K562 (cell line): ENCODE measurements around the gene GCGR. TPM values are rescaled to one million over a fixed set of nuclear protein-coding genes. Genes with fewer than 3 reads are reported as not detected.

Source experiments
- ATAC-seq: fragments of 200-7000 bp; cut with Tn5 transposase; 3 replicates; pipeline ENCODE4 v1.9.1; 2020; ENCODE audit warnings: moderate library complexity
- BruUV-seq: library from RNA; stranded (reverse); fragments of 400-500 nt; replicated peaks from 2 replicates; lab custom pipeline; 2021; lab: Mats Ljungman, UMichigan
- CTCF ChIA-PET: fragments of 300-600 bp; formaldehyde crosslinking; extraction: SDS; loops from one replicate; lab custom pipeline; 2021; ENCODE audit warnings: low intra/inter-chr PET ratio; lab: Yijun Ruan, JAX
- POLR2A ChIA-PET: fragments of 300-600, 350-650 bp; sonication (Branson Sonifier 250); formaldehyde crosslinking; extraction: SDS; loops from one replicate; lab custom pipeline; 2021; ENCODE audit warnings: antibody characterized with exemption, inconsistent platforms; lab: Yijun Ruan, JAX
- DNase-seq, 4 experiments: peaks; one replicate each; pipeline versions ENCODE4 v3.0.0 to v3.0.0-alpha.2; 2011 to 2018; ENCODE audit warnings: low spot score in 3 of 4, mixed read lengths in 3 of 4; ENCODE audit errors: extremely low read depth in 1 of 4
- FAIRE-seq: peaks from 2 replicates; lab custom pipeline; 2011; peaks lifted over from hg19 to GRCh38; lab: Jason Lieb, UNC
- H2AFZ ChIP-seq: 2 replicates; pipeline ENCODE4 v1.6.0; 2011; ENCODE audit warnings: low read depth, low read length, control low read depth, inconsistent platforms
- H3K27ac ChIP-seq: fragments of 200-600 bp; 3 replicates; pipeline ENCODE4 v1.8.0; 2011; ENCODE audit warnings: low read depth, mild to moderate bottlenecking, control low read depth, inconsistent platforms, low read length, moderate library complexity, mixed read lengths; ENCODE audit errors: extremely low read depth
- H3K27me3 ChIP-seq, 2 experiments: fragments of 300-600 bp in 1 of 2; 2 replicates in 1 of 2; 3 replicates in 1 of 2; pipeline versions ENCODE4 v1.6.0 to v1.8.0; 2011; ENCODE audit warnings: inconsistent platforms in 2 of 2, low read length in 2 of 2, mild to moderate bottlenecking in 1 of 2, mixed read lengths in 1 of 2, moderate library complexity in 1 of 2; ENCODE audit not compliant: control insufficient read depth in 2 of 2, insufficient read depth in 2 of 2
- H3K36me3 ChIP-seq: fragments of 300-600 bp; 3 replicates; pipeline ENCODE4 v1.8.0; 2011; ENCODE audit warnings: mild to moderate bottlenecking, low read length, inconsistent platforms; ENCODE audit not compliant: control insufficient read depth, insufficient read depth
- H3K4me1 ChIP-seq, 2 experiments: fragments of 200-600 bp in 1 of 2; replicated peaks in 1 of 2; 2 replicates in 1 of 2; 3 replicates in 1 of 2; pipeline versions ENCODE4 v1.5.1 to v1.8.0; 2011; ENCODE audit warnings: inconsistent platforms in 2 of 2, low read length in 2 of 2, mild to moderate bottlenecking in 1 of 2, mixed read lengths in 1 of 2, moderate library complexity in 1 of 2; ENCODE audit not compliant: control insufficient read depth in 2 of 2, insufficient read depth in 2 of 2
- H3K4me2 ChIP-seq: 2 replicates; pipeline ENCODE4 v1.6.1; 2011; ENCODE audit warnings: low read length, control low read depth, inconsistent platforms, mixed read lengths; ENCODE audit not compliant: insufficient read depth
- H3K4me3 ChIP-seq: fragments of 200-600 bp; sonication (generic), shearing (Covaris generic); 2 replicates; pipeline ENCODE4 v1.5.1; 2016; ENCODE audit warnings: control low read depth, inconsistent platforms
- H3K79me2 ChIP-seq: fragments of 200-600 bp; 3 replicates; pipeline ENCODE4 v1.8.0; 2011; ENCODE audit warnings: low read length, inconsistent platforms; ENCODE audit not compliant: control insufficient read depth, insufficient read depth
- H3K9ac ChIP-seq, 2 experiments: 2 replicates each; pipeline versions ENCODE4 v1.6.0 to v1.6.1; 2011; ENCODE audit warnings: low read depth in 2 of 2, low read length in 2 of 2, control low read depth in 1 of 2, inconsistent platforms in 1 of 2, mild to moderate bottlenecking in 1 of 2, mixed read lengths in 1 of 2; ENCODE audit not compliant: insufficient read depth in 1 of 2
- H3K9me1 ChIP-seq: one replicate; pipeline ENCODE4 v1.6.0; 2011; ENCODE audit warnings: inconsistent platforms, mild to moderate bottlenecking, low read length, moderate library complexity; ENCODE audit not compliant: control insufficient read depth, insufficient read depth
- H3K9me3 ChIP-seq: replicated peaks from 2 replicates; pipeline ENCODE4 v1.5.1; 2011; ENCODE audit warnings: low read depth, low read length, inconsistent platforms; ENCODE audit not compliant: control insufficient read depth, insufficient read depth
- H4K20me1 ChIP-seq: replicated peaks from 2 replicates; pipeline ENCODE4 v1.6.1; 2011; ENCODE audit warnings: low read length, inconsistent platforms, mixed read lengths; ENCODE audit not compliant: control insufficient read depth, insufficient read depth
- NR2C1 ChIP-seq, 2 experiments: fragments of 450-650 bp; IDR thresholded peaks; 2 replicates each; pipeline ENCODE4 v1.6.1; 2017; ENCODE audit warnings: mild to moderate bottlenecking in 2 of 2, antibody characterized with exemption in 1 of 2, inconsistent platforms in 1 of 2, missing compliant biosample characterization in 1 of 2, missing genetic modification characterization in 1 of 2
- THRAP3 ChIP-seq: fragments of 450-650 bp; IDR thresholded peaks from 2 replicates; pipeline ENCODE4 v1.6.1; 2016; ENCODE audit warnings: mild to moderate bottlenecking, inconsistent platforms, borderline replicate concordance
- WGBS: fragments of 100-300 bp; shearing (Covaris generic); methylation state at CpG from one replicate; pipeline ENCODE4 v1.1.6; 2016; ENCODE audit warnings: low coverage, mixed read lengths; ENCODE audit not compliant: insufficient coverage; ENCODE audit errors: missing lambda C conversion rate; 5-methylcytosine and 5-hydroxymethylcytosine counted together
- in situ Hi-C: fragments of 300-500 bp; cut with MboI; formaldehyde crosslinking; loops from 4 replicates; pipeline ENCODE4 v1.15.0; 2018; ENCODE audit warnings: inconsistent platforms, mixed read lengths
- intact Hi-C: fragments of 100-400 bp; cut with micrococcal nuclease; formaldehyde crosslinking; loops from 2 replicates; pipeline ENCODE4 v1.14.2; 2022
- polyA plus RNA-seq, 8 experiments: library from polyadenylated mRNA; depleted of rRNA in 4 of 8; stranded (reverse) in 5 of 8; unstranded in 3 of 8; fragments of >200 nt; fragmentation: Nextera tagmentation in 2 of 8; fragmentation: Illumina TruSeq in 1 of 8; extraction: Ambion mirVana in 2 of 8; extraction: Trizol in 1 of 8; gene quantifications; 2 replicates each; pipeline versions ENCODE4 v1.2.1 to v1.2.3, GENCODE V29; 2011 to 2014; ENCODE audit warnings: inconsistent platforms in 1 of 8, missing spikeins in 1 of 8
- total RNA-seq, 7 experiments: library from RNA; depleted of rRNA in 6 of 7; stranded (reverse); fragments of >200 nt in 6 of 7; fragmentation: Illumina TruSeq in 2 of 7; extraction: Trizol in 2 of 7; gene quantifications; 2 replicates each; pipeline versions ENCODE4 v1.2.1 to v1.2.3, GENCODE V29; 2011 to 2021; ENCODE audit warnings: low replicate concordance in 1 of 7

The GCGR gene
- total and polyA plus RNA-seq, 9 of the 15 experiments (the other 6 are each of a cell fraction or from before 2014, with no cell fraction given), result not detected

DNA sequence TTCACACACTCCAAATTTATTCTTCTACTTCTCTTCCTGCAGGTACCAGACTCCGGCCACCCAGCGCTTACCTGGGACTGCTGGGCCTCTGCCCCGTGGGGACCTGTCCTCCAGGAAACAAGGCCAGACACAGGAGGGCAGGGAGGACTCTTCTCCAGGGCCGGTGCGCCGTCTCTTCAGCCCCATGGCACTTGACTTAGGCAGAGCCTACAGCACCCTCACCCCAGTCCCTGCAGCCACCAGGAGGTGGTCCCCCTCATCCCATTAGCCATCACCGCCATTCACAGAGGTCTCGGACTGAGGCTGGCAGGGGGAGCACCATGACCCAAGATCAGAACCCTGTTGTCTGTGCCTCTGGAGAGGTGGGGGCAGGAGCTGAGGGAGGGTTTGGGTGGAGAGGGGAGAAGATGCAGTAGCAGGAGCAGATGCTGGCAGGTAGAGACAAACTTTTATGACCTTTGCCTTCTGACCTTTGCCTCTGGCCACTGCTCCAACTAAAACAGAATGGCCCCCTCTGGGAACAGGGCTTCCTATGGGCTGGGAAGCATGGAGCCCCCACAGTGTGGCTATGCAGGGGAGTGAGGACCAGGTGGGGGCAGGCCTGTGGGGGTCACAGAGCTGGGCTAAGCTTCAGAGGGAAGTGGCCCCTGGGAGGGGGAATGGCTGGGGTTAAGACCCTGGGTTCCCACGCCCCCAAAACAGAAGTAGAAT is 1.7 kb upstream of the GCGR start:
- no TSS peak for BruUV-seq
- Histone ChIP-seq H3K4me2 (no peak overlapping the region), H3K36me3 (no peaks in the 10 kb centered on the region), H3K27ac (no peak overlapping the region), H3K9me3 (peaks cover 3% of the 10 kb centered on the region; the same call in 1 of the 2 replicates), H3K4me1 (peaks cover 0 to 45% of the 10 kb centered on the region in 2 experiments; a peak in 3 of 5 replicates), H3K4me3 (no peak overlapping the region), H2AFZ (no peak overlapping the region), H3K9me1 (no peaks in the 10 kb centered on the region), H4K20me1 (0 out of 2 replicates have a peak, but pooled peaks cover 6% of the 10 kb centered on the region)
- 38% methylated on average over 8 of the region's 9 CpGs for WGBS
- intact Hi-C loops, result no loop called here
- no peak for DNase-seq
- CTCF ChIA-PET, result no interaction called here
- TF ChIP-seq NR2C1 (IDR thresholded peaks at IDR 0.05) (peak; percentile 62; the same call in 1 of the 2 replicates), NR2C1 (tag; IDR thresholded peaks at IDR 0.05) (peak; percentile 66), THRAP3 (no peak)
- TF ChIP-seq, all 486 proteins: peak for 1
- peaks cover 18 to 51% of the 10 kb centered on the region in 2 experiments; a peak in 4 of 5 replicates for H3K27me3 ChIP-seq
- ATAC-seq, result no peak
- in situ Hi-C loops, result no loop called here
- no peak overlapping the region for H3K9ac ChIP-seq
- H3K79me2 ChIP-seq, result no peaks in the 10 kb centered on the region
- no peak for FAIRE-seq
- POLR2A ChIA-PET, result interaction anchor here (0.6 to 0.8 kb wide), 3 partner anchors 12 to 66 kb away, joined by 3 to 4 read pairs (median 3); no protein-coding TSS in a partner anchor
